ENCODE data around the gene HPCAL1. TPM values are rescaled to one million over a fixed set of nuclear protein-coding genes. Genes with fewer than 3 reads are reported as not detected.
A peak's percentile ranks its signal among the peaks of the same experiment; 100 is the strongest.

Gene HPCAL1
- total RNA-seq, 1 donor from 2014 or later, result 77.1 TPM

GRCh38 chr2:10366601-10367270, 64.0 kb downstream of the HPCAL1 start:
- Mint-ChIP-seq H3K9me3 (no peaks in the 10 kb centered on the region), H3K36me3 (ENCODE audit: low read depth) (no peaks in the 10 kb centered on the region), H3K27ac (no peak overlapping the region), H3K27me3 (no peaks in the 10 kb centered on the region), H3K4me3 (no peak overlapping the region), H3K4me1 (peaks cover 7% of the 10 kb centered on the region)
- no peak for DNase-seq
- intact Hi-C loops (cut with micrococcal nuclease), result no loop called here

- Mint-ChIP-seq H3K36me3 (ENCODE audit: low read depth) (no peaks in the 10 kb centered on the region), H3K27me3 (no peaks in the 10 kb centered on the region), H3K4me3 (no peak overlapping the region), H3K27ac (no peak overlapping the region), H3K9me3 (no peaks in the 10 kb centered on the region), H3K4me1 (peaks cover 7% of the 10 kb centered on the region)
- no peak for DNase-seq
- intact Hi-C loops (cut with micrococcal nuclease), result no loop called here
Measured at GRCh38 chr2:10367472-10368439, 65.1 kb downstream of the HPCAL1 start.

- Mint-ChIP-seq H3K9me3 (no peaks in the 10 kb centered on the region), H3K27ac (no peak overlapping the region), H3K36me3 (ENCODE audit: low read depth) (no peaks in the 10 kb centered on the region), H3K4me1 (peaks cover 7% of the 10 kb centered on the region), H3K4me3 (no peak overlapping the region), H3K27me3 (no peaks in the 10 kb centered on the region)
- no peak for DNase-seq
- intact Hi-C loops (cut with micrococcal nuclease), result no loop called here
Measured at GRCh38 chr2:10368491-10369231, 66.0 kb downstream of the HPCAL1 start.

DNA sequence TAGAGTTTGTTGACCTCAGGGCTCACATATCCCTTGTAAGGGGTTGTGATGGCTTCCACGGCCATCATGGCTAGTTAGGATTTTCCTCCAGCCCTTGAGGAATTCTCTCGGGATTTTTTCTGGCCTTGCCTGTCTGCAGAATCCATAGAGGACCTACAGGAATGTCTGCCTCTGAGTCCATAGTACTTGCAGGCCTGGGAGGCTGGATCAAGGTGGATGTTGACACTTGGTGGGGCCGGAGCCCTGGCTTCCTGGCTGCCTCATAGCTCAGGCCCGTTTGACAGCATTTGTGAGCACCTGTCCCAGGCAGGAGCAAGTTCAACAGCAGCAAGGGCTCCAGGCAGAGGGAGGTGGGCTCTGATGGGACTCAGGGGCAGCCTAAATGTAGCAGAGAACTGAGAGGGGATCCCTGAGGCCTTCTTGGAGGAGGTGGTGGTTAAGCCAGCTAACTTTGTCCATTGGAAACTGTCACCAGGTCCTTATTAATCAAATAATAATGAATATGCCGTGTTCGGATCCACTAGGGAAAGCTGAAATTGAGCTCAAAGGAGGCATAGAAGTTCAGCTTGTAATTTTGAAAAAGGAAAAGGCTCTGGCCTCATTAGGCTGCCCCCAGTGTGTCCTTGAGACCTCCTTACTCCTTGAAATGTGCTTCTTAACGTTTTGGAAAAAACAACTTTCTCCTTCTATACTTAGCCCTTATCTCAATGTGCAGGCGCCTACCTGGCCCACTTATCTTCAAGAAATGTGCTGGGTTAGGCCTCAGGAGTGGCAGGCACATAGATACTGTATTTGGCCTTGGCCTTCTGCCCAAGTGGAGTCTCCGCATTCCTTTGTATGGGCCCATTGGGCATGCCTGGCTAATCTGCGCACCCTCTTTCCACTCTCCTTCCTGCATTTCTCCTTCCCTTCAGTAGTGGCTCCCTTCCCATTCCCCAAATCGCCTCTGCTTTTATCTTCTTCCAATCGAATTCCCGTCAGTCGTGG, 66.9 kb downstream of the HPCAL1 start:
- Mint-ChIP-seq H3K27me3 (no peaks in the 10 kb centered on the region), H3K36me3 (ENCODE audit: low read depth) (no peaks in the 10 kb centered on the region), H3K9me3 (no peaks in the 10 kb centered on the region), H3K4me3 (no peak overlapping the region), H3K27ac (no peak overlapping the region), H3K4me1 (peaks cover 9% of the 10 kb centered on the region)
- DNase-seq, result no peak
- intact Hi-C loops (cut with micrococcal nuclease), result no loop called here

GRCh38 chr2:10370390-10370789, 67.7 kb downstream of the HPCAL1 start:
- no peak for DNase-seq
- intact Hi-C loops (cut with micrococcal nuclease), result no loop called here
- no peaks in the 10 kb centered on the region for H3K27me3 Mint-ChIP-seq
- H3K36me3 Mint-ChIP-seq (ENCODE audit: low read depth), result peaks cover 3% of the 10 kb centered on the region
- no peaks in the 10 kb centered on the region for H3K9me3 Mint-ChIP-seq
- no peak overlapping the region for H3K4me3 Mint-ChIP-seq
- H3K27ac Mint-ChIP-seq, result no peak overlapping the region
- peaks cover 12% of the 10 kb centered on the region for H3K4me1 Mint-ChIP-seq

- DNase-seq, result no peak
- Mint-ChIP-seq H3K4me3 (no peak overlapping the region), H3K4me1 (peaks cover 17% of the 10 kb centered on the region), H3K27ac (no peak overlapping the region), H3K27me3 (no peaks in the 10 kb centered on the region), H3K9me3 (no peaks in the 10 kb centered on the region), H3K36me3 (ENCODE audit: low read depth) (peaks cover 5% of the 10 kb centered on the region)
- intact Hi-C loops (cut with micrococcal nuclease), result no loop called here
Measured at GRCh38 chr2:10370895-10371294, 68.2 kb downstream of the HPCAL1 start.

DNA sequence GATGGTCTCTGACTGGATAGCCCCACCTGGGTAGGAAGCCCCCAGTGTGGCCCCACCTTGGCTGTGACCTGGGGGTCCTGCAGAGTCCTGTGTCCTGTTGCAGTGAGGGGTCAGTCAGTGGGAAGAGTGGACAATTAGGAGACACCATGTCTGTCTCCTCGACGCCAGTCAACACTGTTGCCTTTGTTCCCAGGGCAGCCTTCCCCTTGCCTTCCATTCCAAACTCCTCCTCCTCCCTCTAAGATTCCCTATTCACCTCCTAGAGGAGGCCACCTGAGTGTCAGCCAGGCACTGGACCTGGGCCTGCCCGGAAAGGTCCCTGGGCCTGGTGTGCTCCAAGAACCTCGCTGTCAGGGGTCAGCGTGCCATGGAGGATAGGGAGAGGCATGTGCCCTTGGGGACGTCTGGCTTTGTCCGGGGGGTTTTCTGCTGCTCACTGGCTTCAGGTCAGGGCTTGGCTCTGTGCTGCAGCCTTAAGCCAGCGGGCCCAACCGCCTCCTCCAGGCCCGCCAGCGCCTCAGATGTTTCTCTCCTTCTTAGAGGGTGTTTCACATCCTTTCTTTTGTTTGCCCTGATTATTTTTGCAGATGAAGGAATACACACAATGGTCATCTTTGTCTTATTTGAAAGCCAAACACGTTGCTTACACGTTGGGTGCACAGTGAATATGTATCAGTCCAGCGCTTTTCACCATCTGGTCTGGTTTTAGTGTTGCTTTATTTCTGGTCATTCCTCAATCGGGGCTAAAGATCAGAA, 68.9 kb downstream of the HPCAL1 start:
- H3K9me3 Mint-ChIP-seq, result no peaks in the 10 kb centered on the region
- intact Hi-C loops (cut with micrococcal nuclease), result no loop called here
- H3K27me3 Mint-ChIP-seq, result no peaks in the 10 kb centered on the region
- no peak overlapping the region for H3K4me3 Mint-ChIP-seq
- peak overlapping the region; percentile 73 for H3K27ac Mint-ChIP-seq
- DNase-seq, result no peak
- H3K36me3 Mint-ChIP-seq (ENCODE audit: low read depth), result peaks cover 6% of the 10 kb centered on the region
- peaks cover 18% of the 10 kb centered on the region for H3K4me1 Mint-ChIP-seq

- no peak overlapping the region for H3K4me3 Mint-ChIP-seq
- no peak for DNase-seq
- H3K27me3 Mint-ChIP-seq, result no peaks in the 10 kb centered on the region
- H3K27ac Mint-ChIP-seq, result no peak overlapping the region
- intact Hi-C loops (cut with micrococcal nuclease), result no loop called here
- H3K4me1 Mint-ChIP-seq, result peaks cover 16% of the 10 kb centered on the region
- H3K36me3 Mint-ChIP-seq (ENCODE audit: low read depth), result peaks cover 6% of the 10 kb centered on the region
- H3K9me3 Mint-ChIP-seq, result no peaks in the 10 kb centered on the region
Measured at GRCh38 chr2:10372203-10372861, 69.6 kb downstream of the HPCAL1 start.

DNA sequence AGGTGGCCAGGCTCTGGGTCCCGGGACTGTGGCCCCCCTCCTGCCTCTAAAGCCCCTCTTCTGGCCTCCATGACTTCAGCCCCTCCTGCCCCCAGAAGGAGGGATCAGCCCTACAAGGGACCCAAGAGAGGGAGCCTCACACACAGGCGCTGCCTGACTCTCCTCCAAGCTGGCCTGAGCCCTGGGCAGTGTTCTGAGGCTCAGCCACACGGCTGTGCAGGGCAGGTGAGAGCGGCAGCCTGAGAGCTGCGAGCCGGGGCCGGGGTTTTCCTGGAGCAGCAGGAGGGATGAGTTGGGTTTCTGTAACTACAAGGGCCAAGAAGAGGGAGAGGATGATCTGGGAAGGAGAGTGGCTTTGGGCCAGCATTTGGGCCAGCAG, 70.1 kb downstream of the HPCAL1 start:
- H3K27ac Mint-ChIP-seq, result no peak overlapping the region
- no peaks in the 10 kb centered on the region for H3K9me3 Mint-ChIP-seq
- peaks cover 19% of the 10 kb centered on the region for H3K4me1 Mint-ChIP-seq
- DNase-seq, result no peak
- intact Hi-C loops (cut with micrococcal nuclease), result no loop called here
- no peaks in the 10 kb centered on the region for H3K27me3 Mint-ChIP-seq
- H3K36me3 Mint-ChIP-seq (ENCODE audit: low read depth), result peaks cover 6% of the 10 kb centered on the region
- H3K4me3 Mint-ChIP-seq, result no peak overlapping the region

- Mint-ChIP-seq H3K36me3 (ENCODE audit: low read depth) (peaks cover 6% of the 10 kb centered on the region), H3K27ac (no peak overlapping the region), H3K4me1 (peaks cover 29% of the 10 kb centered on the region), H3K27me3 (no peaks in the 10 kb centered on the region), H3K9me3 (no peaks in the 10 kb centered on the region), H3K4me3 (no peak overlapping the region)
- no peak for DNase-seq
- intact Hi-C loops (cut with micrococcal nuclease), result no loop called here
Measured at GRCh38 chr2:10373931-10374330, 71.2 kb downstream of the HPCAL1 start.

GRCh38 chr2:10374362-10374943, 71.7 kb downstream of the HPCAL1 start:
- intact Hi-C loops (cut with micrococcal nuclease), result no loop called here
- H3K36me3 Mint-ChIP-seq (ENCODE audit: low read depth), result peaks cover 6% of the 10 kb centered on the region
- peak overlapping the region; percentile 35 for H3K27ac Mint-ChIP-seq
- peaks cover 32% of the 10 kb centered on the region for H3K4me1 Mint-ChIP-seq
- no peaks in the 10 kb centered on the region for H3K27me3 Mint-ChIP-seq
- no peak for DNase-seq
- no peaks in the 10 kb centered on the region for H3K9me3 Mint-ChIP-seq
- no peak overlapping the region for H3K4me3 Mint-ChIP-seq

Data from activated CD4-positive, alpha-beta T cell treated with anti-CD3 and anti-CD28 coated beads, Interleukin-2, amount 10 ng/mL, durations not matched to agents 24 days and 14 days (primary cell).